Stimulated activated naive CD8-positive, alpha-beta T cell treated with anti-CD3 and anti-CD28 coated beads, Interleukin-15, Interleukin-2, amounts not matched to agents 100 U/mL and 50 U/mL, for 24 hours (primary cell): Measurements from ENCODE around the gene SIM2.
A peak's percentile ranks its signal among the peaks of the same experiment; 100 is the strongest.

ENCODE experiments used
- ATAC-seq: fragments of 150-1000 bp; cut with Tn5 transposase; one replicate; pipeline ENCODE4 v1.10.0; 2021
- DNase-seq: peaks from one replicate; pipeline ENCODE4 v3.0.0; 2021

Gene SIM2

GRCh38 chr21:36738489-36739126 lies 39.7 kb downstream of the SIM2 start:
- DNase-seq: no peak
- ATAC-seq: no peak

GRCh38 chr21:36741506-36741905 lies 42.6 kb downstream of the SIM2 start:
- DNase-seq: no peak
- ATAC-seq: no peak

DNA sequence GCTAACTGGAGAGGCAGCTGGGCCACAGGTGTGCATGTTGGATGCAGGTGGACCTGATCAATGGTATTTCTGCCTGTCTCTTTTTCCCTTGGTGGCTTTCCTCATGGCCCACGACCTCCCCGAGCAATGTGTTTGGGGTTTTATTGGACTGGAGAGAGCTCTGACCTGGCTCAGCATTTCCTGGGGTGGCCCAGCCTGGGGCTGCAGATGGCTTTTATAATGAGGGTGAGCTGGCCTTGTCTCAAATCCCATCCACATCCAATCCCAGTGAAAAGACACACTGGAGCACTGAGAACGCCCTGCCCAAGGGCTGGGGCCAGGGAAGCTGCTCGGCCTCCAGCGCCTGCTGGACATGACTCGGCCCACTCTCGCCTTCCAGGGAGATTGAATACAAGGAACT lies 44.1 kb downstream of the SIM2 start:
- ATAC-seq: no peak

DNA sequence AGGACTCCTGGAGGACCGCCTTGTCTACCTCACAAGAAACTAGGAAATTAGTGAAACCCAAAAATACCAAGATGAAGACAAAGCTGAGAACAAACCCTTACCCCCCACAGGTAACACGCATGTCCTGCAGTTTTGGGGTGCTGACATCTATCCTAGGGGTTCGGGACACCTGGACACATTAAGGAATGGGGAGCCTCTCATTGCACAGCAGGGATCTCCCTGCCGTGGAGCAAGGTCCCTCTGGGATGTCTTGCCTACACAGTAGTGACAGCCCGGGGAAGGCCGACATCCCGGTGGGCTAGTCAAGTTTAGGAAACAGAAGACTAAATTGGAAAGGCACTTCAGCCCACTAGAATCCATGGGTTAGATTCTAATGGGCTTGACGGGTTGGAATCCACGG lies 44.5 kb downstream of the SIM2 start:
- ATAC-seq (no peak), DNase-seq (no peak)

More for the DNA sequence above, 44.1 kb downstream of the SIM2 start:
- DNase-seq: no peak

- no peak for ATAC-seq
- DNase-seq: no peak
Observed at GRCh38 chr21:36744190-36744559, 45.3 kb downstream of the SIM2 start.

DNA sequence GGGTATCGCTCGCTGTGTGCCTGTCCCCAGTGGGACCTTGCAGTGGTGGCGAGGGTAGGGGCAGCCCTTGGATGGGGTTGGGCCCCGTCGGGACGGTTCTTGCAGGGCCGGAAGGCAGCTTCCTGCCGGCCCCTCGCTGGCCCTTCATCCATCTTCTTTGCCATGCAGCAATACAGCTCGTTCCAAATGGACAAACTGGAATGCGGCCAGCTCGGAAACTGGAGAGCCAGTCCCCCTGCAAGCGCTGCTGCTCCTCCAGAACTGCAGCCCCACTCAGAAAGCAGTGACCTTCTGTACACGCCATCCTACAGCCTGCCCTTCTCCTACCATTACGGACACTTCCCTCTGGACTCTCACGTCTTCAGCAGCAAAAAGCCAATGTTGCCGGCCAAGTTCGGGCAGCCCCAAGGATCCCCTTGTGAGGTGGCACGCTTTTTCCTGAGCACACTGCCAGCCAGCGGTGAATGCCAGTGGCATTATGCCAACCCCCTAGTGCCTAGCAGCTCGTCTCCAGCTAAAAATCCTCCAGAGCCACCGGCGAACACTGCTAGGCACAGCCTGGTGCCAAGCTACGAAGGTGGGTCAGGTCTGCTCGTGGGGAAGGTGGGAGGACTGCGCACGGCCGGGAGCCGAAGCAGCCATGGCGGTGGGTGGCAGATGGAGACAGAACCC lies 45.8 kb downstream of the SIM2 start:
- no peak for ATAC-seq
- DNase-seq: no peak

GRCh38 chr21:36745459-36745858 lies 46.5 kb downstream of the SIM2 start:
- no peak for ATAC-seq

GRCh38 chr21:36747041-36747814 lies 48.3 kb downstream of the SIM2 start:
- ATAC-seq: peak; percentile 3

More at GRCh38 chr21:36745459-36745858, 46.5 kb downstream of the SIM2 start:
- DNase-seq: no peak

DNA sequence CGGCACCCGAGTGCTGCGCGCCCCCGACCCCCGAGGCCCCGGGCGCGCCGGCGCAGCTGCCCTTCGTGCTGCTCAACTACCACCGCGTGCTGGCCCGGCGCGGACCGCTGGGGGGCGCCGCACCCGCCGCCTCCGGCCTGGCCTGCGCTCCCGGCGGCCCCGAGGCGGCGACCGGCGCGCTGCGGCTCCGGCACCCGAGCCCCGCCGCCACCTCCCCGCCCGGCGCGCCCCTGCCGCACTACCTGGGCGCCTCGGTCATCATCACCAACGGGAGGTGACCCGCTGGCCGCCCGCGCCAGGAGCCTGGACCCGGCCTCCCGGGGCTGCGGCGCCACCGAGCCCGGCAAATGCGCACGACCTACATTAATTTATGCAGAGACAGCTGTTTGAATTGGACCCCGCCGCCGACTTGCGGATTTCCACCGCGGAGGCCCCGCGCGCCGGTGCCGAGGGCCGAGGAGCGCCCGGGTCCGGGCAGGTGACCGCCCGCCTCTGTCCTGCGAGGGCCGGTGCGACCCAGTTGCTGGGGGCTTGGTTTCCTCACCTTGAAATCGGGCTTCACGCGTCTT lies 49.0 kb downstream of the SIM2 start:
- DNase-seq: peak; percentile 70
- ATAC-seq: peak; percentile 73

More at GRCh38 chr21:36747041-36747814, 48.3 kb downstream of the SIM2 start:
- peak; percentile 8 for DNase-seq

DNA sequence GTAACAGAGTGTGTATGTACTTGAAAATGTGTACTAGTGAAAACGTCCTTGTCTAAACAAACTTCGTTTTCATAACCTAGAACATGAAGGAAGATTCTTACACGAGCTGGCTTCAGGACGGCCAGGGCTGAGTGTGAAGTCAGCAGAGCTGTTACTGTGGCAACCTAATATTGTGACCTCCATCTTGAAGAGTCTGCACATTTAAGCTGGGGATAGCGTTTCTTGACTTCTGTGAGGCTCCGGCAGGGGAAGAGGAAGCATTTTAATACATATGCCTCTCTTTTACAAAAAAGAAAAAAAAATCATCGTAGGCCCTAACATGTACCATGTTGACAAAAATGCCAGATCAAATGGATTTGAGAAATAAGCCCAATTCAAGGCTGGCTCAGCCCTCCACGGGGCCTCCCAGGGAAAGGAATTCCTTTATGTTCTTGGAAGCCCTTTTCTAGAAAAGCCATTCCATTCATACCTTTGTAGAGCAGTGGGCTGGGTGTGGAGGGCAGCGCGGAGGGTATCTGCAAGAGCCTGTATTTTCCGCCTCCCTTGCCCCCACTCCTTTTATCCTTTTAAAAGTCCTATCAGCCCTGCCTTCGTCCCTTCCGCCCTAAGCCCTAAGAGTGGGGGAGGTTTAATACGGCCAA lies 51.1 kb downstream of the SIM2 start:
- no peak for DNase-seq
- ATAC-seq: no peak

GRCh38 chr21:36750576-36750959 lies 51.7 kb downstream of the SIM2 start:
- no peak for ATAC-seq

GRCh38 chr21:36751383-36751782 lies 52.5 kb downstream of the SIM2 start:
- no peak for DNase-seq
- ATAC-seq: no peak

More at GRCh38 chr21:36750576-36750959, 51.7 kb downstream of the SIM2 start:
- DNase-seq: no peak

GRCh38 chr21:36753556-36753955 lies 54.6 kb downstream of the SIM2 start:
- DNase-seq (no peak), ATAC-seq (no peak)

GRCh38 chr21:36754241-36754898 lies 55.5 kb downstream of the SIM2 start:
- no peak for ATAC-seq
- no peak for DNase-seq

GRCh38 chr21:36756527-36756926 lies 57.6 kb downstream of the SIM2 start:
- ATAC-seq (no peak), DNase-seq (no peak)

GRCh38 chr21:36757196-36757595 lies 58.3 kb downstream of the SIM2 start:
- no peak for ATAC-seq

GRCh38 chr21:36759348-36760083 lies 60.6 kb downstream of the SIM2 start:
- no peak for ATAC-seq
- no peak for DNase-seq

More at GRCh38 chr21:36757196-36757595, 58.3 kb downstream of the SIM2 start:
- no peak for DNase-seq

GRCh38 chr21:36761685-36762084 lies 62.8 kb downstream of the SIM2 start:
- DNase-seq (no peak), ATAC-seq (no peak)

DNA sequence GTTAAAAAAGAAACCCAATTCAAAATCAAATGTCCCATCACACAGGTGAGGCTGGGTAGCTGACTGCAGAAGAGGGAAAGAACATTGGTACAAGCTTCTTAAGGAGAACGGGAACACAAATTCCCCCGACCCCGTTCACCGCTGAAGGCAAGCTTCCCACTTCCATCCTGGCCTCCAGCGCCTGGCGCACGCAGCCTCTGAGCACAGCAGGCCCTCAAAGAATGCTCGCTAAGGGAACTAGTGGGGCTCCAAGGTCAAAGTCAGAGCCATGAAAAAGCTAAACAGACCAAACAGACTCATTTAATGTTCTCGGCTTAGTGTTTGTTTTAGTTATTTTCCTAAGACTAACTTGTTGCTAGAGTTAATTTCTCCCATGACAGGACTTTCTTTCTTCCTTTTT lies 63.7 kb downstream of the SIM2 start:
- ATAC-seq: no peak
- no peak for DNase-seq

DNA sequence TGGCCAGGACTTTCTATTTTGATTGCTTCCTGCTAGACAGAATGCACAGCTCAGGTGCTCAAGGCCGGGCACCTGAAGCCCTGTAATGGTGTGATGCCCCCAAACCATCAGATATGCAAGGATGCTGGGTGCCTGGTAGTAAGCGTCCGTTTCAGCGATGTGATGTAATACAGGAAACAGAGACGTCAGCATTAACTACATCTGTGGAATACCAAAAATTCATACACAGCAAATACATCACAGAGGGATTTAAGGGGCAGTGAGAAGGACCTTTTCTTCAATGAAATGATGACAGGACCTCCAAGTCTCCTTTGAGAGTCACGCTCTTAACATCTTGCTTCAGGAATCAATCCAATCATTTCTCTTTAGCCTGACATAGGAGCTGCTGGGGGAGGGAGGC lies 64.4 kb downstream of the SIM2 start:
- DNase-seq (no peak), ATAC-seq (no peak)

GRCh38 chr21:36765229-36765628 lies 66.3 kb downstream of the SIM2 start:
- DNase-seq: no peak
- ATAC-seq: no peak
